ENCODE data around the gene PYGO2.
A peak's percentile ranks its signal among the peaks of the same experiment; 100 is the strongest.
"Not testable (repeated sequence)": the region's sequence is repeated elsewhere in the genome, so short reads cannot be mapped to it uniquely, and the experiment has no call there.

Gene PYGO2

DNA sequence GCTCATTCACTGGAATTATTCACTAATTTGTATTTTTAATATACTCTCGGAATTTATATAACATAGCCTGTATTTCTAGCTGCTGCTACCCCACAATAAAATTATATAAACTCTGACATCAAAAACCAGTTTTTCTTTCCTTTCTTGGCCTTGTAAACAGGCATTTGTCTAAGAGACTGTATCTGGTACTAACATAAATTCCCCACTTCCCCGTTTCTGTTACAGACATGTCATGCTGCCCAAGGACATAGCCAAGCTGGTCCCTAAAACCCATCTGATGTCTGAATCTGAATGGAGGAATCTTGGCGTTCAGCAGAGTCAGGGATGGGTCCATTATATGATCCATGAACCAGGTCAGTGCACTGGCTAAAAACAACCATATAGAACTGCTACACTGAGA is 16.2 kb upstream of the PYGO2 start:
- DNase-seq: not testable (repeated sequence)

DNA sequence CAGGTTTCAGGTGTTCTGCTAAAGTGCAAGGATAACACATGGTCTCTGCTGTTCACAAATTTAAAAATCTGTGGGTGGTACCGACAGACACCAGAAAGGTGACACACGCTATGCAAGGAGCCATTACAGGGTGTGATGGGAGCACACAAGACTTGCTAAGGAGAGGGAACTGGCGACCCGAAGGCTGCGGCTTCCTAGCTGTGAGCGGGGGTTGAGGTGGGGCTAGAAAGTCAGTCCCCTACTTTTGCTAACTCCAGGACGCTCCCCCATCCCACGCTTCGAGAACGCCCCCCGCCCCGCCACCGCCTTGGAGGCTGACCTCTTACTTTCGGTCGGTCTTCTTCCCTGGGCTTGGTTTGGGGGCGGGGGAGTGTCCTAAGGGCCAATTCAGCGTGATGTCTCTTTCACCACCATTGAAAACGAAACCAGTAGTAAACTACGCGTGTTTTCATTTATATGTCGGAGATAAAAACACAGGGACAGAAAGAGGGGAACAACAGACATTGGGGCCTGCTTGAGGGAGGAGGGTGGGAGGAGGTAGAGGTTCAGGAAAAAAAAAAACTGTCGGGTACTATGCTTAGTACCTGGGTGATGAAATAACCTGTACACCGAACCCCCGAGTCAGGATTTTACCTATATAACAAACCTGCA is 14.0 kb upstream of the PYGO2 start:
- DNase-seq: peak; percentile 66

GRCh38 chr1:154974808-154975408 is 13.3 kb upstream of the PYGO2 start:
- DNase-seq: peak; percentile 95

DNA sequence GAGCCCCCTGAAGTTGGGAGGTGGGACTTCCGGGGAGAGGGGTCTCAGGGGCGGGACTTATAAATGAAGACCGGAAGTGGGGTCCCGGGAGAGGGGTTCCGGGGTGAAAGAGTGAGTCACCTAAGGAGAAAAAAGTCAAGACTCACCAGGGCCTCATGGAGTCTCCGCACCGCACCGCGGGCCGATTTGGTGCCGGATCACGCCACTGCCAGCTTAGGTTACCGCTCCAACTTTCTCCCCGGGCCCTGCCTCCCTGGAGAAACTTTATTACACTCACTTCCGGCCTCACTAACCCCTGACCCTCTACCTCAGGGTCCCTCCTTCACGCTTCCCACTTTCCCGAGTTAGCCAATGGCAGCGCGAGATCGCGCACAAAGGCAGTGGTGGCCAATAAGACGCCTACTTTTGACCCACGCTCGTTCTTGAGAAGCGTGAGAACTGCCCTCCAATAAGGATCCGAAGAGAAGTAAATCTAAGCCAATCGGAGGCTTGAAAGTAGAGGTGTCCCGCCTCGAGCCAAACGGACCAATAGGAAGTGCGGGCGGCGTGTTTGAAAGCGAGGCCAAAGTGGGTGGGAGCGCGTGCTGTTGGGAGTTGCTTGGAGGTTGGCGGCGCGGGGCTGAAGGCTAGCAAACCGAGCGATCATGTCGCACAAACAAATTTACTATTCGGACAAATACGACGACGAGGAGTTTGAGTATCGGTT is 12.7 kb upstream of the PYGO2 start, which contains the start of gene CKS1B:
Gene CKS1B (plus strand): TSS at position 580 of the 706 bp plus-strand sequence. CDS start 65 bp downstream, at position 645.
- DNase-seq: peak; percentile 100

GRCh38 chr1:154973344-154974101 is 11.9 kb upstream of the PYGO2 start:
- DNase-seq: peak; percentile 94

GRCh38 chr1:154972517-154973343 is 11.1 kb upstream of the PYGO2 start:
- no peak for DNase-seq

- DNase-seq: no peak
These were observed 10.6 kb upstream of the PYGO2 start for GRCh38 chr1:154972213-154972516.

DNA sequence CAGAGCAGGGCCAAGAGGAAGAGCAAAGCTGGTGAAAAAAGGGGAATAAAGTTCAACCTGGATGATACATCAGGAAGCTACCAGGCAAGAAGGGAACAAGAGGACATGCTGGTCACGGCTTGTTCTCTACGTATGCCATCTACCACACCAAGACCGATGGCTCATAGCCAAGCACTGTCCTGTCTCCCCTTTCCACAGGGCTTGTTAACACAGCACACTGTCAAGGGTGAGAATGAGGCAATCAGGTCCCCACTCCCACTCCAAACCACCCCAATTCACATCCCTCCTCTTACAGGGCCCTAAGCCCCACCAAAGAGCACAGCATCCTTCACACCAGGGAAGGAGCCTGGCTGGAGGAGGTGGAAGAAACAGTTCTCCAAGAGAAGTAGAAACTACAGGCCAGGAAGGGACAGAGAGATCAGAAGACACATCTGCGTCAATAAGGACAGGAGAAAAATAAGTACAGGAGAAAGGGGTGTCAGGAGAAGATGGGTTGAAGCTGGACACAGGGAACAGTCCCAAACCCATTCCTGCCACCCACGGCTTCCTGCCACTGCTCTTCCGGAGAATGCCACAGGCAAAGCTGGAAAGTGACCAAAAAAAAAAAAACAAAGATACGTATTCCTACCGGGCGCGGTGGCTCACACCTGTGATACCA is 9.9 kb upstream of the PYGO2 start:
- DNase-seq: no peak

DNA sequence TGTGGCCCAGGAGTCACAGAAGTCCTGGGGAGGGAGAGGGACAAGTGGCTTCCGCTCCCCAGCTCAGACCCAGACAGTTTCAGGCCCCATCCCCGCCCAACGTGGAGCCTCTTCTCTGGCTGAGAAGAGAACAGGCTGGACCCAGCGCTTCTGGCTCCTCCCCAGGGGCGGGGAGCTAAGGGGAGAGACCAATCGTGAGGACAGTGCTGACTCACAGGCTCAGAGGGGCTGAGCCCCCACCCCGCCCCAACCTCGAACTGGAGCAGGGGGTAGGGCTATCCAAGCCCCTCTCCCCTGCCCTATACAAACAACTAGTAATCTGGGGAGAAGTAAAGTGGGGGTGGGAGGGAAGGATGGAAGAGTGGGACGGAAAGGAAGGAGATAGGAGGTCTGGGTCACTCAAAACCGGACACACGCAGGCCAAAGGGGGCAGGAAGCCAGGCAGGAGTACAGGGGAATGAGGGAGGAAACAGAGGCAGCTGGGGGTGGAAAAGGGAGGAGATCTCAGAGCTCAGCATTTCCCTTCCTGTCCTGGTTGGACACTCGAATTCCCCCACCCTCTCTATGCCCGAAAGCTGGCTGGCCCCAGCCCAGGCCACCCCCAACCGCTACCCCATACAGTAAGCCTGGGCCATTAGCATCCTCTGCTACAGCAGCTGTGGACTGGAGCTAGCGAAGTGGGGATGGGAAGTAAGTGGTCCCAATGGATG is 9.2 kb upstream of the PYGO2 start, which contains the start of gene SHC1:
Gene SHC1 (minus strand): TSS at position 117 of the 710 bp plus-strand sequence. CDS start 221 bp downstream, outside the sequence.
- DNase-seq: no peak

GRCh38 chr1:154969860-154970452 is 8.4 kb upstream of the PYGO2 start:
- no peak for DNase-seq

DNA sequence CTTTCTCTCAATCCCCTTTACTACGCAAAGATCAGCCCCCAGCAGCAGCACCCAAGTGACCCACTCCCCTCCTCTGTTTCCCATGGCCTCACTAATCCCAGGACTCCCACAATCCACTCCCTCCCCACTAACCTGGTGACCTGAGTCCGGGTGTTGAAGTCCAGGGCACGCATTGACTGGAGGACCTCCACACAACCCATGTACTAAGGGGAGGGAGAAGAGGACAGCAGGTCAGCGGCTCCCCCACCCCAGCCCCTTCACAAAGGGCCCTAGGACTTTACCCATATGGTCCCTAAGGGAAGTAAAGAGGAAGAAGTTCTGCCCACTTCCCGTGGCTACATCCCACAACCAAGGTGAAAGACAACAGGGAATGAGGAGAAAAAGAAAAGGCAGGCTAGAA is 7.7 kb upstream of the PYGO2 start:
- DNase-seq: no peak

DNA sequence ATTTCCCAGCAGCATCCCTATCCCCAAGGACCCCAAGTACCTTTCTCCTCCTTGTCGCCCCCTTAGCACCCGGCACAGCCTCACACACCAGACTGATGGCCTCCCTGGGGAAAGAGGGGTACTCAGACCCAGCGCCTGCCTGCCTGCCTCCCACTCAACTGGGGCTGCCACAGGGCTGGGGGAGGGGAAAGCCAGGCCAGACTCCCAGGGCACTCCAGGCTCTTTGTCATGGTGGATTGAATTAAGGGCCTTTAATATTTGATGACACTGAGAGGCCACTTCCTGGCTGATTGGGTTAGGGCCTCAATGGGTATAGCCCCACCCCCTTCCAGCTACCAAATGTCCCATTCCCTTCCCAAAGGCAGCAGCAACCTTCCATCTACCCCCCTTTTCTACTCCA is 7.1 kb upstream of the PYGO2 start:
- no peak for DNase-seq

- DNase-seq: no peak
These were observed 5.9 kb upstream of the PYGO2 start for GRCh38 chr1:154967331-154967950.

- DNase-seq: no peak
These were observed 4.5 kb upstream of the PYGO2 start for GRCh38 chr1:154966111-154966510.

- DNase-seq: no peak
These were observed 2.8 kb upstream of the PYGO2 start for GRCh38 chr1:154964359-154964758.

DNA sequence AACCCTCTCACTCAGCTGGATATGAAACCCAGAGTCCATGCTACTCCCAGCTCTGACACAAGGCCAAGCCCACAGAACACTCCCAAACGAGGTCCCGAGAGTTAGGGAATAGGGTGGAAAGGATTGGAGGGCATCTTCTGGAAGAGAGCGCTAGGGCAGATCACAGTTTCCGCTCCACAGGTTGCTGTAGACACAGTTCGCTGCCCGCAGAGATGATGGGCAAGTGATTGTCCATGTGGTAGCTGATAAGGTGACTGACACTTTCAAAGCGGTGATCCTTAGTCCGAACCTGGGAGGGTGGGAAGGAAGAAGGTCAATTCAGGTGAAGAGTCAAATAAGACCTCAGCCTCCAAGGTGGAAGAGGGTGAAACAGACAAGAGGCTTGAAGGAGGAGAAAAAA is 2.1 kb upstream of the PYGO2 start:
- DNase-seq: no peak

- no peak for DNase-seq
These were observed 1.3 kb upstream of the PYGO2 start for GRCh38 chr1:154962795-154963330.

GRCh38 chr1:154962156-154962749 is 671 bp upstream of the PYGO2 start:
- DNase-seq: peak; percentile 37

- DNase-seq: no peak
These were observed 991 bp downstream of the PYGO2 start for GRCh38 chr1:154960446-154961136.
